Smooth muscle cell (in vitro differentiated cells): ENCODE data around the gene GPSM3. TPM values are rescaled to one million over a fixed set of nuclear protein-coding genes. Genes with fewer than 3 reads are reported as not detected.

Experiments
- DNase-seq: peaks from one replicate; lab custom pipeline; 2025; ENCODE audit not compliant: unreplicated experiment; lab: John Stamatoyannopoulos, UW
- H2AFZ ChIP-seq: fragments of 200-600 bp; sonication (generic); 2 replicates; pipeline ENCODE4 v1.6.0; 2016; ENCODE audit warnings: antibody characterized with exemption, low read depth, mild to moderate bottlenecking
- H3F3A ChIP-seq: fragments of 200-600 bp; sonication (generic); 2 replicates; pipeline ENCODE4 v1.6.0; 2017; ENCODE audit warnings: antibody characterized with exemption, low read depth
- H3K27ac ChIP-seq: fragments of 200-600 bp; sonication (generic); 2 replicates; pipeline ENCODE4 v1.5.1; 2016; ENCODE audit warnings: low read depth, mild to moderate bottlenecking
- H3K27me3 ChIP-seq: fragments of 200-600 bp; sonication (generic); 2 replicates; pipeline ENCODE4 v1.6.1; 2016; ENCODE audit warnings: low read depth, mild to moderate bottlenecking
- H3K36me3 ChIP-seq: fragments of 200-600 bp; sonication (generic); 2 replicates; pipeline ENCODE4 v1.5.1; 2016; ENCODE audit warnings: low read depth
- H3K4me1 ChIP-seq: fragments of 200-600 bp; sonication (generic); 2 replicates; pipeline ENCODE4 v1.5.1; 2016; ENCODE audit warnings: low read depth
- H3K4me2 ChIP-seq: fragments of 200-600 bp; sonication (generic); 2 replicates; pipeline ENCODE4 v1.6.0; 2016; ENCODE audit warnings: mild to moderate bottlenecking
- H3K4me3 ChIP-seq: fragments of 200-600 bp; sonication (generic); 2 replicates; pipeline ENCODE4 v1.5.1; 2016; ENCODE audit warnings: mild to moderate bottlenecking
- H3K79me2 ChIP-seq: fragments of 200-600 bp; sonication (generic); 2 replicates; pipeline ENCODE4 v1.6.0; 2016; ENCODE audit warnings: low read depth, mild to moderate bottlenecking
- H3K9ac ChIP-seq: fragments of 200-600 bp; sonication (generic); 2 replicates; pipeline ENCODE4 v1.6.0; 2016; ENCODE audit warnings: low read depth
- H3K9me3 ChIP-seq: fragments of 200-600 bp; sonication (generic); replicated peaks from 2 replicates; pipeline ENCODE4 v1.5.1; 2016; ENCODE audit warnings: low read depth
- H4K20me1 ChIP-seq: fragments of 200-600 bp; sonication (generic); 2 replicates; pipeline ENCODE4 v1.6.0; 2016; ENCODE audit warnings: low read depth
- WGBS: methylation state at CpG from one replicate; pipeline ENCODE4 v1.1.7; 2016; ENCODE audit warnings: low lambda C conversion rate; 5-methylcytosine and 5-hydroxymethylcytosine counted together
- polyA plus RNA-seq: library from polyadenylated mRNA; unstranded; fragments of >200 nt; fragmentation: Nextera tagmentation; extraction: Ambion mirVana; gene quantifications from 2 replicates; pipeline ENCODE4 v1.2.1, GENCODE V29; 2016
- total RNA-seq: library from RNA; depleted of rRNA; stranded (reverse); fragments of >200 nt; gene quantifications from 2 replicates; pipeline ENCODE4 v1.2.3, GENCODE V29; 2014
- TF ChIP-seq, protein P1 (sequence below): fragments of 200-600 bp; sonication (generic); IDR thresholded peaks from 2 replicates; pipeline ENCODE4 v1.5.1; 2017; ENCODE audit warnings: borderline replicate concordance, mild to moderate bottlenecking, antibody characterized with exemption; ENCODE audit not compliant: insufficient read depth, poor library complexity, severe bottlenecking

GPSM3 gene
- total and polyA plus RNA-seq, 2 experiments from 2014 or later = 5.3 to 15.6 TPM

DNA sequence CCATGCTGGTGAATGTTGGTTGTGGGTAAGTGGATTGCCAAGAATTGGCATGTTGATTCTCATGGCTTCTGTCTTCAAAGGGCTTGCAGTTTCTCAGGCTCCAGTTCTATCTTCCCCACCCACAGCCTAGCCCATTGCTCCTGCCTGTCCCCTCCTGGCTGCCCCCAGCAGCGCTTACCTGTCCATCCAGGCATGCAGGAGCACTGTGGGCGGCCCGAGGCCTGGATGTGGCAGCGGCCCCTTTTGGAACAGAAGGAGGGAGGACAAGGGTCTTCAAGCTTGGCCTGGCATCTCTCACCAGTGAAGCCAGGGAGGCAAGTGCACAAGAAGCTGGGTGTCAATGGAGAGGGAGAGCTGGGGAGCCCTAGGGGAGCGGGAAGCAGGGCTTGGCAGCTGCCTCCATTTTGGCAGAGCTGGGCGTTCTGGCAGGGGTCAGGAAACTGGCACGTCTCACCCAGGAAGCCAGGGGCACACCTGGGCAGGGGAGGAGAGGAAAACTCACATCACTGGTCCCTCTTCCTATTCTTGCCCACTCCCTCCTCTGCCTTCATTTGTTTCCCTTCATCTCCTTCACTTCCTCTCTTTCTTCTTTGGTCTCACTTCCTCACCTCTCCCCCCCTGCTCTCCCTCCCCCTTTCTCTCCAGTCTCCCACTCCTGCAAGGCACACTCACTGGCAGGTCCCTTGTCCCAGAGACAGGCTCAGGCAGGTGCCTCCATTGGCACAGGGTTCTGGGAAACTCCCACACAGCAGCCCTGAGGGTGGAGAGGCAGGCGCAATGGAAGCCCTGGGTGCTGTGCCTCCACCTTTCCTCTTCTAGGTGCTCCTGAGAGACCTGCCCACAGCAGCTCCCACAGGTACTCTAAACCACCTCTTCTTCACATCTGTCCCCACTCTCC is 30.1 kb upstream of the GPSM3 start:
- TF ChIP-seq, protein P1, sequence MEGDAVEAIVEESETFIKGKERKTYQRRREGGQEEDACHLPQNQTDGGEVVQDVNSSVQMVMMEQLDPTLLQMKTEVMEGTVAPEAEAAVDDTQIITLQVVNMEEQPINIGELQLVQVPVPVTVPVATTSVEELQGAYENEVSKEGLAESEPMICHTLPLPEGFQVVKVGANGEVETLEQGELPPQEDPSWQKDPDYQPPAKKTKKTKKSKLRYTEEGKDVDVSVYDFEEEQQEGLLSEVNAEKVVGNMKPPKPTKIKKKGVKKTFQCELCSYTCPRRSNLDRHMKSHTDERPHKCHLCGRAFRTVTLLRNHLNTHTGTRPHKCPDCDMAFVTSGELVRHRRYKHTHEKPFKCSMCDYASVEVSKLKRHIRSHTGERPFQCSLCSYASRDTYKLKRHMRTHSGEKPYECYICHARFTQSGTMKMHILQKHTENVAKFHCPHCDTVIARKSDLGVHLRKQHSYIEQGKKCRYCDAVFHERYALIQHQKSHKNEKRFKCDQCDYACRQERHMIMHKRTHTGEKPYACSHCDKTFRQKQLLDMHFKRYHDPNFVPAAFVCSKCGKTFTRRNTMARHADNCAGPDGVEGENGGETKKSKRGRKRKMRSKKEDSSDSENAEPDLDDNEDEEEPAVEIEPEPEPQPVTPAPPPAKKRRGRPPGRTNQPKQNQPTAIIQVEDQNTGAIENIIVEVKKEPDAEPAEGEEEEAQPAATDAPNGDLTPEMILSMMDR = no peak
- no peak overlapping the region for H3K4me2 ChIP-seq
- no peak overlapping the region for H2AFZ ChIP-seq
- peaks cover 3% of the 10 kb centered on the region for H3K27me3 ChIP-seq
- WGBS = 90% methylated on average over 8 of the region's 8 CpGs
- no peaks in the 10 kb centered on the region for H3F3A ChIP-seq
- no peak for DNase-seq
- no peak overlapping the region for H3K9ac ChIP-seq
- no peaks in the 10 kb centered on the region for H4K20me1 ChIP-seq
- H3K4me3 ChIP-seq = no peak overlapping the region
- no peaks in the 10 kb centered on the region for H3K79me2 ChIP-seq
- no peaks in the 10 kb centered on the region for H3K4me1 ChIP-seq
- H3K36me3 ChIP-seq = no peaks in the 10 kb centered on the region
- H3K27ac ChIP-seq = no peak overlapping the region
- no peaks in the 10 kb centered on the region for H3K9me3 ChIP-seq

DNA sequence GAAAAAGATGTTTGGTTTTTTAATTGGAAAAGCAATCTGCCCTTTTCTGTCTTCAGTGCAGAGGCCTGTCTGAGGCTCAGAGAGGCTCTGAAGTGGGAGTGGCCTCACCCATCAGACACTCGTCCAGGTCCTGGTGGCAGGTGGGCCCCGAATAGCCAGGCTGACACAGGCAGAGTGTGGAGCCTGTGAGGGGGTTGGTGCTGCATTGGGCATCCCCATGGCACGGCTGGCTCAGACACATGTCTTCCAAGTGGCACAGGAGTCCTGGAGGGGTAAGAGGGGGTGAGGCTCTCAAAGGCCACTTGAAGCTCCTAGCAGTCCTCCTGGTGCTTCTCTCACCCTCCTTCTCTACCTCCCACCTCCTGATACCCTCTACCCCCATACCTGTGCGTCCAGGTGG is 27.6 kb upstream of the GPSM3 start:
- no peaks in the 10 kb centered on the region for H3F3A ChIP-seq
- H4K20me1 ChIP-seq = no peaks in the 10 kb centered on the region
- H3K27me3 ChIP-seq = peaks cover 3% of the 10 kb centered on the region
- no peak overlapping the region for H2AFZ ChIP-seq
- H3K79me2 ChIP-seq = no peaks in the 10 kb centered on the region
- TF ChIP-seq, protein P1 = no peak
- H3K9ac ChIP-seq = no peak overlapping the region
- no peak overlapping the region for H3K27ac ChIP-seq
- DNase-seq = no peak
- no peaks in the 10 kb centered on the region for H3K4me1 ChIP-seq
- H3K4me3 ChIP-seq = no peak overlapping the region
- no peak overlapping the region for H3K4me2 ChIP-seq
- no peaks in the 10 kb centered on the region for H3K9me3 ChIP-seq
- no peaks in the 10 kb centered on the region for H3K36me3 ChIP-seq
- 68% methylated on average over 4 of the region's 4 CpGs for WGBS

DNA sequence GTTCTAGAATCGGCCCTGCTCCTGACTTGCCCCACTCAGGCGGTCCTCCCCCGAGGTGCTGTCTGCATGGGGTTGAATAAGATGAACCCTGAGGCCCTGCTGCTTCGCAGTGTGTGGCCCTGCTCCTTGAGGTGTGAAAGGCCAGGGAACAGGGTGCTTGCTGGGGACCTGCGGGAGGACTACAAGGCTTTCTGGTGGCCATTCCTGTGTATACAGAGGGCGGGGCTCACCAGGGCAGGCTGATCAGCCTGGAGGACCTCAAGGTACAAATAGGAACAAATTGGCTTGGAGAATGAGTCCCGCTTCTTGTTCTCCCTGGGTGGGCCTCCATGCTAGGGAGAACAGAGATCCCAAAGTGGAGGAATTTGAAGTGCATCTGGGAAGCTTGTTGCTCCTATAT is 25.7 kb upstream of the GPSM3 start:
- Histone ChIP-seq H3K9me3 (no peaks in the 10 kb centered on the region), H3K4me1 (no peaks in the 10 kb centered on the region), H3K27ac (no peak overlapping the region), H4K20me1 (no peaks in the 10 kb centered on the region), H2AFZ (no peak overlapping the region), H3F3A (no peaks in the 10 kb centered on the region), H3K4me3 (no peak overlapping the region), H3K4me2 (no peak overlapping the region), H3K79me2 (no peaks in the 10 kb centered on the region), H3K36me3 (no peaks in the 10 kb centered on the region), H3K27me3 (peaks cover 3% of the 10 kb centered on the region), H3K9ac (no peak overlapping the region)
- no peak for DNase-seq
- TF ChIP-seq, protein P1 = no peak
- 84% methylated on average over 7 of the region's 7 CpGs for WGBS

DNA sequence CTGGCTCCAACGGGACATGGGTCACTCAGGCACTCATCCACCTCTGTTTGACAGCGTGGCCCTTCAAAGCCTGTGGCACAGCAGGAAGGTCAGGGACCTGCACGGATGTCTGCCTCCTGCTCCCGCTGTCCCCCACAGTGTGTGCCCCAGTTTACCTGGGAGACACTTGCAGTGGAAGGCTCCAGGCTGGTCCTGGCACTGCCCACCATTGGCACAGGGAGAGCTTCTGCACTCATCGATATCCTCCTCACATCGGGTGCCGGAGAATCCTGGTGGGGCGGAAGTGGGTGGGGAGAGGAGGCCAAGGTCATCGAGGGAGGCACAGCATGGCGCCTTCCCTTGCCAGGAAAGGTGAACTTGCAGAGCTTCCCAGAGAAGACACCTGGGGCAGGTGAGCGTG is 24.6 kb upstream of the GPSM3 start:
- no peaks in the 10 kb centered on the region for H3K4me1 ChIP-seq

More for the DNA sequence above, 24.6 kb upstream of the GPSM3 start:
- no peak overlapping the region for H3K4me2 ChIP-seq
- no peak overlapping the region for H3K27ac ChIP-seq
- TF ChIP-seq, protein P1 = no peak
- no peaks in the 10 kb centered on the region for H3F3A ChIP-seq
- no peak overlapping the region for H3K4me3 ChIP-seq
- H3K79me2 ChIP-seq = no peaks in the 10 kb centered on the region
- H4K20me1 ChIP-seq = no peaks in the 10 kb centered on the region
- peaks cover 3% of the 10 kb centered on the region for H3K27me3 ChIP-seq
- no peak for DNase-seq
- H3K9ac ChIP-seq = no peak overlapping the region
- WGBS = 91% methylated on average over 11 of the region's 11 CpGs
- H3K9me3 ChIP-seq = no peaks in the 10 kb centered on the region
- no peak overlapping the region for H2AFZ ChIP-seq
- H3K36me3 ChIP-seq = no peaks in the 10 kb centered on the region
